Thyroid gland (tissue), 4 donors: ENCODE measurements around the gene C1QTNF12. TPM values are rescaled to one million over a fixed set of nuclear protein-coding genes. Genes with fewer than 3 reads are reported as not detected.

Experiments used
- DNase-seq, 2 donors: peaks; one replicate each; pipeline ENCODE4 v3.0.0-alpha.2; 2019
- H3K27ac ChIP-seq, 3 donors: fragments of 200-600 bp; sonication (generic); 1 replicate in 2 of 3; 2 replicates in 1 of 3; pipeline ENCODE4 v1.5.1; 2016 to 2019; ENCODE audit warnings: mild to moderate bottlenecking in 1 of 3, moderate library complexity in 1 of 3
- H3K27me3 ChIP-seq: fragments of 200-600 bp; sonication (generic); one replicate; pipeline ENCODE4 v1.5.1; 2019
- H3K36me3 ChIP-seq, 2 donors: fragments of 200-600 bp; sonication (generic); one replicate each; pipeline ENCODE4 v1.5.1; 2016 to 2019
- H3K4me1 ChIP-seq, 2 donors: fragments of 200-600 bp; sonication (generic); one replicate each; pipeline ENCODE4 v1.5.1; 2017 to 2019
- H3K4me3 ChIP-seq, 3 donors: fragments of 200-600 bp; sonication (generic); replicated peaks in 1 of 3; 1 replicate in 2 of 3; 2 replicates in 1 of 3; pipeline ENCODE4 v1.5.1; 2016; ENCODE audit warnings: mild to moderate bottlenecking in 1 of 3
- H3K9me3 ChIP-seq: fragments of 200-600 bp; sonication (generic); one replicate; pipeline ENCODE4 v1.5.1; 2017
- CTCF ChIP-seq, 6 experiments: fragments of 200-600 bp in 3 of 6; fragments of 450-650 bp in 3 of 6; sonication (generic) in 3 of 6; IDR thresholded peaks; one replicate each; pipeline ENCODE4 v1.5.1; 2016 to 2019; ENCODE audit warnings: antibody characterized with exemption in 6 of 6, mild to moderate bottlenecking in 2 of 6, inconsistent platforms in 1 of 6, moderate library complexity in 1 of 6
- POLR2A ChIP-seq, 2 donors: fragments of 450-650 bp; IDR thresholded peaks; one replicate each; pipeline ENCODE4 v1.6.1; 2017; ENCODE audit warnings: antibody characterized with exemption in 2 of 2, mild to moderate bottlenecking in 2 of 2, moderate library complexity in 1 of 2
- WGBS, 2 donors: methylation state at CpG; one replicate each; pipeline ENCODE4 v1.1.5; 2017; 5-methylcytosine and 5-hydroxymethylcytosine counted together
- intact Hi-C: fragments of 100-400 bp; cut with DNase I; formaldehyde crosslinking; loops from one replicate; pipeline ENCODE4 v1.15.1; 2023
- total RNA-seq, 4 donors: library from RNA; depleted of rRNA; stranded (reverse); fragments of >200 nt; gene quantifications; one replicate each; pipeline ENCODE4 v1.2.3, GENCODE V29; 2016

Gene C1QTNF12
- total RNA-seq, 4 donors from 2014 or later = 0.83 TPM; not detected in 3

DNA sequence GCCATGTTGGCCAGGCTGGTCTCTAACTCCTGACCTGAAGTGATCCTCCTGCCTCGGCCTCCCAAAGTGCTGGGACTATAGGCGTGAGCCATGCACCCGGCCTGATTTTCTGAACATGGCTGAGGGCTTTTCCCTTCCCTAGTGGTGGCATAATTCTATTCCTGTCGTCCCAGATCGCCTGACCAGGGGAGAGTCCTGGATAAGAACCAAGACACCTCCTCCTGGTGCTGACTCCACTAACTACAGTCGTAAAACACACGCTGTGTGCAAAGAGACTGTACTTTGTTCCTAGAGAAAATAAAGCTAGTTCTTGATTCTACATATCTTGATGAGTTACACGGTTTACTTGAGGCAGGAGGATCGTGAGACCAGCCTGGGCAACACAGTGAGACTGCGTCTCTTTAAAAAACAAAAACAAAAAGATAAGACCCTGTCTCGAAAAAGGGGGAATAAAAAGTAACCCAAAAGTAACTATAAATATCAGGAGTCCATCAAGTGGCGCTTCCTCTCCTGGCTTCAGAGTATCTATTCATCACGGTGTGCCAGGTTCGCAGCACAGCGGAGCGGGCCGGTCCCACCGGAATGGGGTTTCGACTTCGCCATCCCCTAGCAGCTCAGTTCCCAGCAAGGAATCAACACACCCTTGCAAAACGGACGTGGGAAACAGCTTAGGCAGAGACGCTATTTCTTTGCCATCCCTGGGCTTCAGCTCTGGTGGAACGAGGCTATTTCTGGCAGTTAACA, 15.7 kb downstream of the C1QTNF12 start:
- peaks cover 12 to 28% of the 10 kb centered on the region in 2 donors for H3K4me1 ChIP-seq

DNA sequence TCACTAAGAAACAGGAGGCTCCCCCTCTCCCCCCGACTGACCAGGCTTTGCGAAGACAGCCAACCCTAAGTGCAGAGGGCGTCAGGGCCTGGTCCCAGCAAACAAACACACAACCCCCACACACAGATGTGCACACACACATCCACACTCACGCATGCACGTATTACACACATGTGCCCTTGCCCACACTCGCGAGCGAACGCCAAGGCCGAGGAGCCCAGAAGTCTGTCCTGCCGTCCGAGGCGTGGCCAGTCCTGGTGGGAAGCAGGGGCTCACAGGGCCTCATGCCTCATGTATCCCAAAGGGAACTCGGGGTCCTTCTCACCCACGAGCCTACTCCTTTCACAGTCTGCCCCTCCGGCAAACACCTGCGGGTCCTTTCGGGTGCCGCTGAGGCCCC, 16.8 kb downstream of the C1QTNF12 start:
- Histone ChIP-seq H3K9me3 (no peaks in the 10 kb centered on the region), H3K36me3 (peaks cover 16 to 25% of the 10 kb centered on the region in 2 donors), H3K4me1 (peaks cover 12 to 28% of the 10 kb centered on the region in 2 donors), H3K27ac (no peak overlapping the region), H3K4me3 (no peak overlapping the region), H3K27me3 (no peaks in the 10 kb centered on the region)
- intact Hi-C loops = no loop called here
- 92 to 97% methylated on average over 16 to 19 of the region's 19 CpGs for WGBS, 2 donors
- DNase-seq = no peak
- TF ChIP-seq CTCF (IDR thresholded peaks at IDR 0.05) = no peak
- TF ChIP-seq POLR2A (IDR thresholded peaks at IDR 0.05) = no peak

More for the DNA sequence above, 15.7 kb downstream of the C1QTNF12 start:
- peaks cover 16 to 20% of the 10 kb centered on the region in 2 donors for H3K36me3 ChIP-seq
- H3K27me3 ChIP-seq = no peaks in the 10 kb centered on the region
- TF ChIP-seq POLR2A (IDR thresholded peaks at IDR 0.05) (no peak), CTCF (IDR thresholded peaks at IDR 0.05) (no peak)
- intact Hi-C loops = no loop called here
- H3K4me3 ChIP-seq = peak overlapping the region; percentile 85 to 98 (median 96)
- DNase-seq = no peak
- 19 to 21% methylated on average over 23 to 24 of the region's 24 CpGs for WGBS, 2 donors
- no peaks in the 10 kb centered on the region for H3K9me3 ChIP-seq
- peak overlapping the region in 2 of 3 donors; percentile 48 to 80 for H3K27ac ChIP-seq

GRCh38 chr1:1228596-1229321, 17.8 kb downstream of the C1QTNF12 start:
- Histone ChIP-seq H3K27ac (no peak overlapping the region), H3K36me3 (peaks cover 18 to 25% of the 10 kb centered on the region in 2 donors), H3K4me3 (no peak overlapping the region), H3K4me1 (peaks cover 12 to 28% of the 10 kb centered on the region in 2 donors), H3K27me3 (no peaks in the 10 kb centered on the region), H3K9me3 (no peaks in the 10 kb centered on the region)
- 93 to 97% methylated on average over 14 to 27 of the region's 28 CpGs for WGBS, 2 donors
- DNase-seq = no peak
- intact Hi-C loops = no loop called here
- no peak for TF ChIP-seq POLR2A (IDR thresholded peaks at IDR 0.05)
- no peak for TF ChIP-seq CTCF (IDR thresholded peaks at IDR 0.05)

GRCh38 chr1:1228187-1228586, 18.3 kb downstream of the C1QTNF12 start:
- DNase-seq = no peak
- intact Hi-C loops = no loop called here
- H3K27ac ChIP-seq = no peak overlapping the region
- H3K9me3 ChIP-seq = no peaks in the 10 kb centered on the region
- peaks cover 24 to 31% of the 10 kb centered on the region in 2 donors for H3K36me3 ChIP-seq
- WGBS, 2 donors = 96 to 97% methylated on average over 11 to 18 of the region's 30 CpGs
- no peaks in the 10 kb centered on the region for H3K27me3 ChIP-seq
- H3K4me1 ChIP-seq = peaks cover 12 to 26% of the 10 kb centered on the region in 2 donors
- TF ChIP-seq POLR2A (IDR thresholded peaks at IDR 0.05) (no peak), CTCF (IDR thresholded peaks at IDR 0.05) (no peak)
- H3K4me3 ChIP-seq = no peak overlapping the region

DNA sequence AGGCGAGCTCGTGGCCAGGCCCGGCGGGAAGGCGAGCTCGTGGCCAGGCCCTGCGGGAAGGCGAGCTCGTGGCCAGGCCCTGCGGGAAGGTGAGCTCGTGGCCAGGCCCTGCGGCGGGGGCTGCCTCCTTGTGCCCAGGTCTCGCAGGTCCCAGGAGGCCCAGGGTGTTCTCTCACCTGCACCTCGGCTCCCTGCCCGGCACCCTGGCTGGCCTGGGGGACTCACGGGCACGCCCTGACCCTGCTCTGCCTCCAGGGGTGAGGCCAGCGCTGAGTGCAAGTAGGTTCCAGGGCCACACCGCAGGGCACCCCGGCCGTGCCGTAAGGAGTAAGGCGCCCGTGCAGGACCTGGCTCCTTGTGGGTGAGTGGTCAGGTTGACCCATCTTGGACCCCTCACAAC, 19.1 kb downstream of the C1QTNF12 start:
- TF ChIP-seq CTCF (IDR thresholded peaks at IDR 0.05) (no peak), POLR2A (IDR thresholded peaks at IDR 0.05) (no peak)
- no peak overlapping the region for H3K27ac ChIP-seq
- no peak for DNase-seq
- H3K4me3 ChIP-seq = no peak overlapping the region
- peaks cover 12 to 18% of the 10 kb centered on the region in 2 donors for H3K4me1 ChIP-seq
- intact Hi-C loops = no loop called here
- no peaks in the 10 kb centered on the region for H3K9me3 ChIP-seq
- peaks cover 32 to 39% of the 10 kb centered on the region in 2 donors for H3K36me3 ChIP-seq
- H3K27me3 ChIP-seq = no peaks in the 10 kb centered on the region
- WGBS, 2 donors = 97 to 100% methylated on average over 7 to 10 of the region's 25 CpGs
